ENCODE measurements around the gene HOXA6.

Gene HOXA6

GRCh38 chr7:27143950-27144780, 3.4 kb downstream of the HOXA6 start:
- no peak for TF ChIP-seq CTCF (IDR thresholded peaks at IDR 0.05)
- intact Hi-C loops (cut with DNase I; ENCODE audit: low total_unique reads), result loop anchor here (5.0 kb wide), 1 partner anchor 47 kb away; the partner anchor contains the start of gene HOXA1
- Histone ChIP-seq H3K4me3 (peak overlapping the region in 1 of 2 donors; percentile 49), H3K36me3 (peaks cover 50 to 55% (median 52%) of the 10 kb centered on the region in 3 donors), H3K9me3 (no peaks in the 10 kb centered on the region), H3K27ac (no peak overlapping the region), H3K4me1 (peaks cover 8 to 23% (median 19%) of the 10 kb centered on the region in 4 donors), H3K27me3 (no peaks in the 10 kb centered on the region)
- DNase-seq, result no peak

GRCh38 chr7:27143023-27143949, 4.3 kb downstream of the HOXA6 start, which contains the start of gene HOXA5:
Gene HOXA5, minus strand, starts transcription at chr7:27143681. Its CDS starts 74 bp downstream, at chr7:27143607.
- DNase-seq, result peak; percentile 63 to 73

GRCh38 chr7:27142580-27143022, 5.0 kb downstream of the HOXA6 start:
- peak overlapping the region; percentile 52 to 58 for H3K27ac ChIP-seq
- intact Hi-C loops (cut with DNase I; ENCODE audit: low total_unique reads), result loop anchor here (5.0 kb wide), 1 partner anchor 45 kb away; the partner anchor contains the start of gene HOXA1
- DNase-seq, result peak in 1 of 2 donors; percentile 59
- no peaks in the 10 kb centered on the region for H3K27me3 ChIP-seq
- TF ChIP-seq CTCF (IDR thresholded peaks at IDR 0.05), result no peak
- peaks cover 50 to 55% (median 52%) of the 10 kb centered on the region in 3 donors for H3K36me3 ChIP-seq
- peak overlapping the region; percentile 39 to 49 for H3K4me3 ChIP-seq
- peaks cover 0 to 15% (median 9%) of the 10 kb centered on the region in 4 donors for H3K4me1 ChIP-seq
- no peaks in the 10 kb centered on the region for H3K9me3 ChIP-seq

More at GRCh38 chr7:27143023-27143949, 4.3 kb downstream of the HOXA6 start, which contains the start of gene HOXA5:
- H3K36me3 ChIP-seq, result peaks cover 50 to 55% (median 52%) of the 10 kb centered on the region in 3 donors
- no peaks in the 10 kb centered on the region for H3K27me3 ChIP-seq
- peak within 1 kb of the TSS; percentile 52 to 58 for H3K27ac ChIP-seq
- peak; percentile 39 to 40 for TF ChIP-seq CTCF (IDR thresholded peaks at IDR 0.05)
- no peaks in the 10 kb centered on the region for H3K9me3 ChIP-seq
- intact Hi-C loops (cut with DNase I; ENCODE audit: low total_unique reads), result loop anchor here (5.0 kb wide), 1 partner anchor 46 kb away; the partner anchor contains the start of gene HOXA1
- peak within 1 kb of the TSS; percentile 39 to 49 for H3K4me3 ChIP-seq
- peaks cover 0 to 19% (median 12%) of the 10 kb centered on the region in 4 donors for H3K4me1 ChIP-seq

GRCh38 chr7:27141923-27142579, 5.5 kb downstream of the HOXA6 start:
- intact Hi-C loops (cut with DNase I; ENCODE audit: low total_unique reads), result loop anchor here (5.0 kb wide), 1 partner anchor 45 kb away; the partner anchor contains the start of gene HOXA1
- peak in 1 of 2 donors; percentile 60 for DNase-seq
- H3K4me3 ChIP-seq, result peak overlapping the region; percentile 39 to 49
- H3K27ac ChIP-seq, result peak overlapping the region; percentile 52 to 58
- no peak for TF ChIP-seq CTCF (IDR thresholded peaks at IDR 0.05)
- no peaks in the 10 kb centered on the region for H3K27me3 ChIP-seq
- H3K4me1 ChIP-seq, result peaks cover 0 to 14% (median 7%) of the 10 kb centered on the region in 4 donors
- no peaks in the 10 kb centered on the region for H3K9me3 ChIP-seq
- H3K36me3 ChIP-seq, result peaks cover 50 to 55% (median 52%) of the 10 kb centered on the region in 3 donors

Data from tibial artery (tissue), 4 donors.